HG03196 (cell line): Measurements from ENCODE around the gene BST1.
A peak's percentile ranks its signal among the peaks of the same experiment; 100 is the strongest.

Experiments
- ATAC-seq: cut with Tn5 transposase; IDR thresholded peaks from one replicate; pipeline ENCODE4 v1.9.1; 2021; ENCODE audit not compliant: unreplicated experiment

The BST1 gene

GRCh38 chr4:15676039-15676438, 26.8 kb upstream of the BST1 start:
- no peak for ATAC-seq

- ATAC-seq: no peak
Measured at GRCh38 chr4:15676899-15677298, 26.0 kb upstream of the BST1 start.

GRCh38 chr4:15677507-15677988, 25.3 kb upstream of the BST1 start:
- ATAC-seq: no peak

- ATAC-seq: no peak
Measured at GRCh38 chr4:15681067-15681371, 21.8 kb upstream of the BST1 start.

DNA sequence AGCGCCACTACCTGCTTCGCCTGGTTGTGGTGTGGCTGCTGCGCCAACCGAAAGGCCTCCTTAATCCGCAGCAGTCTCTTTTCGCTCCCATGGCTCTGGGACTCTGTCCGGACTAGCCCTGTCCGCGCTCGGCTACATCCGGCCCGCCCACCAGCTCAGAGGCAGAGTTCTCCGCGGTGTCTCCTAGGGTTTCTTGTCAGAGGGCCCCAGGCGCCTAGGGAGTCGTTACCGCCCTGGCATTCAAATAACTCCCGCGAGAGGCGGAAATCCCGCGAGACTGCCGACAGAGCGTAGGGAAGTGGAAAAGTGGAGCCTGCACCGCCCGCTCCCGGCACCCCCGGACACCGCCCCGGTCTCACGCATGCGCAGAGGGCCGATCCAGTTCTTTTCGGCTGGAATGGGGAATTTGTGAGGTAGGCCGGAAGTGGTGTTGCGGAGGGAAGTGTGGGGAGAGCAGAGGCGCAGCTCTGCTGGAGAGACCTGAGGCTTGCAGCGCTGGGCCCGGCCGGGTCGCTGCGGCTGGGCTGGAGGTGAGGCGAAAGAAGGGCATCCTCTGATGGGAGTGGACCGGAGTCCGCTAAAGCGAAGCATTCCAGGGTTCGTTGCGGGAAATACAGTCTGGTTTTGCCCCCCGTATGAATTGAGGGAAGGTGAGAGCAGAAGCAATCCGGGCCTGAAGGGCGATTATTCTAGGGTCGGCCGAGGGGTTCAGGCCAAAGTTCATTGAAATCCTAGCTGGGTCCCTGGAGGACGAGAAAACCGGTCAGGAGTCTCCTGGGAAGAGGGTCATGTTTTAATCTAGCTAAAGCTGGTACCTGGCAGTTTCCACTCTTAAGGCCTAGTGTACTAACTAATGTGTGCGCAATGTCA, 21.3 kb upstream of the BST1 start, which contains the start of gene FAM200B:
Gene FAM200B, plus strand, starts transcription at position 456 of the 870 bp plus-strand sequence. CDS start 5,151 bp downstream, outside the sequence.
- ATAC-seq: peak; percentile 94

GRCh38 chr4:15682242-15683142, 20.4 kb upstream of the BST1 start:
- peak; percentile 8 for ATAC-seq

- no peak for ATAC-seq
Measured at GRCh38 chr4:15683143-15683495, 19.7 kb upstream of the BST1 start.

GRCh38 chr4:15684498-15684897, 18.4 kb upstream of the BST1 start:
- no peak for ATAC-seq

DNA sequence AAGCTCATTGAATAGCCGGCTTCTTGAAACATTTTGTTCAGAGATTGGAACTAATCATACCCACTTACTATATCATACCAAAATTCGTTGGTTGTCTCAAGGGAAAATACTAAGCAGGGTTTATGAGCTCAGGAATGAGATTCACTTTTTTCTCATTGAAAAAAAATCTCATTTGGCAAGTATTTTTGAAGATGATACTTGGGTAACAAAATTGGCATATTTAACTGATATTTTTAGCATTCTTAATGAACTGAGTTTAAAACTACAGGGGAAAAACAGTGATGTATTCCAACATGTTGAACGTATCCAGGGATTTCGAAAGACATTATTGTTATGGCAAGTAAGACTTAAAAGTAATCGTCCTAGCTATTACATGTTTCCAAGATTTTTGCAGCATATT, 14.8 kb upstream of the BST1 start:
- no peak for ATAC-seq

DNA sequence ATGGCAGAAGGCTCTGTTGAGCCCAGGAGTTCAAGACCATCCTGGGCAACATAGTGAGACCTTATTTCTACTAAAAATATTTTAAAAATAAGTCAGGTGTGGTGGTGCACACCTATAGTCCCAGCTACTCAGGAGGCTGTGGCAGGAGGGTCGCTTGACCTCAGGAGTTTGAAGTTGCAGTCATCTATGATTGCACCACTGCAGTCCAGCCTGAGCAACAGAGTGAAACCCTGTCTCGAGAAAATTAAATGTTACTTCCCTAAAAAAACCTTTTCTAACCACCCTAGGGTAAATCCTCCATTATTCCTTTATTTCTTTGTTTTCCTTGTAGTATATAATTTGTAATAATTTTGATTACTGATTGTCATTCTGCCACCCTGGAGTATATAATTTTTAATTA, 13.3 kb upstream of the BST1 start:
- ATAC-seq: no peak

DNA sequence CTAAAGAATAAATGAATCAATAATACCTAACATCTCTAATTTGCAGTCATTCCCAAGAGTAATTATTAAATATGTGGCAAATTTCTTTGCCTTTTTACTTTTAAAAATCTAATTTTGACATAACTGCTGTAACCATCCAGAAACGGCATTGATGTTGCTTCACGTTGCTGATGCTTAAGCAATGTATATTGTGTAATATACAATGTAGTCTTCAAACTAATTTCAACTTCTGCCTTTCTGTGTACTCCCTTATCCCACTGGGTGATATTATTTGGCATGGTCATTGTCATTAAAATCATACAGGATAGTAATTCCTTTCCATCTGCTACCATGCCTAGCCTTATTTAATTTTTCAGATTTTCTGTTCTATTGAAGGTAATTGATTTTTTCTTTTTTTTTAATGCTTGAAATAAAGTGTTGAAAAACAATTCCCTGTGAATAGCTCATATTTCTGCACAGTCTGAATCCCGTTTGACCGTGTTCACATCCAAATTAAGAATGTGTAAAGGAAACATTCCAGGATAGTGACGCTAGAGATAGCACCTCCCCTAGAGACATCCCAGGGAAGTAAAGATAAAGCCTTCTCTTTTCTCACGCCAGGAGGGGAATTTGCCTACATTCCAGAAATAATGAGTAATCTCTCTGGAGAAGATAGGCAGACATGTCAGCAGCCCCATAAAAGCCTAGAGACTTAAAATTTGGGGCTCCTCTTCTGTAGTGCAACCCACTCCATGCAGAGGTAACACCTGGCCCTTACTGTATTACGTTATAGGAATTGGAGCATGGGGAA, 12.7 kb upstream of the BST1 start:
- ATAC-seq: no peak

- ATAC-seq: no peak
Measured at GRCh38 chr4:15691346-15692135, 11.3 kb upstream of the BST1 start.

DNA sequence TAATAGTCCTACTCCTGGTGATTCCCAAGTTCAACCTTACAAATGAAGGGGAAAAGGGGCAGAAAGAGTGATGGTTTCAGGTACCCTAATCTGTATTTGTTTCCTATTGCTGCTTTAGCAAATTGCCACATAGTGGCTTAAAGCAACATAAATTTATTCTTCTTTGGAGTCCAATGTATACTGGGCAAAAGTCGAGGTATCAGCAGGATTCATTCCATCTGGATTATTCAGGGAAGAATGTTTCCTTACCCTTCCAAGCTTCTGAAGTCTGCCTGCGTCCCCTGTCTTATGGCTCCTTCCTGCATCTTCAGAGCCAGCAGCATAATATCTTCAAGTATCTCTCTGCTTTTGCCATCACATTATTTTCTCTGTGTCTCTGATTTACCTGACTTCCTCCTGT, 10.3 kb upstream of the BST1 start:
- ATAC-seq: no peak

GRCh38 chr4:15694431-15694830, 8.4 kb upstream of the BST1 start:
- no peak for ATAC-seq

GRCh38 chr4:15695240-15695699, 7.6 kb upstream of the BST1 start:
- no peak for ATAC-seq

DNA sequence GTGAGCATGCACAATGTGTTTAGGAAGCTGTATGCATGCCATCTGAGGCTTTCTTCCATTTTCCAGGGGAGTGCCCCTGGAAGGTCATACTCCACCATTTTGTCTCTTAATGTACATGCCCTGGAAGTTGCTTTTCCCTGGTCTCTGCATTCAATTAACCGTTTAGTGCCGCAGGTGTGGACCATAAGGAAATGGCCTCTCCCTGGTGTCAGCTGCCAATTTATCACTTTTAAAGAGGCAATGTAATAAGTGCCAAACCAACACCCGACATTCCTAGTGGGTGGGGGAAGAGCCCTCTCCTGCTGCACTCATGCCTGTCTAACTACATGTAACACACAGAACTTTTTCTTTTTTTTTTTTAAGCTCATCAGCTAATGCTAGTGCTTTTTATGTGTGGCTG, 7.1 kb upstream of the BST1 start:
- no peak for ATAC-seq

GRCh38 chr4:15696866-15697265, 6.0 kb upstream of the BST1 start:
- no peak for ATAC-seq

- no peak for ATAC-seq
Measured at GRCh38 chr4:15703439-15703838, 574 bp downstream of the BST1 start.

DNA sequence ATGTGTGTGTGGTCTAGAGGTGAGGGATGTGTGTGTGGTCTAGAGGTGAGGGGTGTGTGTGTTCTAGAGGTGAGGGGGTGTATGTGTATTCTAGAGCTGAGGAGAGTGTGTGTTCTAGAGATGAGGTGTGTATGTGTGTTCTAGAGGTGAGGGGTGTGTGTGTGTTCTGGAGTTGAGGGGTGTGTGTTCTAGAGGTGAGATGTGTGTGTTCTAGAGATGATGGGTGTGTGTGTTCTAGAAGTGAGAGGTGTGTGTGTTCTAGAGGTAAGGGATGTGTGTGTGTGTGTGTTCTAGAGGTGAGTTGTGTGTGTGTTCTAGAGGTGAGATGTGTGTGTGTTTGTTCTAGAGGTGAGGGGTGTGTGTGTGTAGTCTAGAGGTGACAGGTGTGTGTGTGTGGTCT, 1.3 kb downstream of the BST1 start:
- no peak for ATAC-seq

DNA sequence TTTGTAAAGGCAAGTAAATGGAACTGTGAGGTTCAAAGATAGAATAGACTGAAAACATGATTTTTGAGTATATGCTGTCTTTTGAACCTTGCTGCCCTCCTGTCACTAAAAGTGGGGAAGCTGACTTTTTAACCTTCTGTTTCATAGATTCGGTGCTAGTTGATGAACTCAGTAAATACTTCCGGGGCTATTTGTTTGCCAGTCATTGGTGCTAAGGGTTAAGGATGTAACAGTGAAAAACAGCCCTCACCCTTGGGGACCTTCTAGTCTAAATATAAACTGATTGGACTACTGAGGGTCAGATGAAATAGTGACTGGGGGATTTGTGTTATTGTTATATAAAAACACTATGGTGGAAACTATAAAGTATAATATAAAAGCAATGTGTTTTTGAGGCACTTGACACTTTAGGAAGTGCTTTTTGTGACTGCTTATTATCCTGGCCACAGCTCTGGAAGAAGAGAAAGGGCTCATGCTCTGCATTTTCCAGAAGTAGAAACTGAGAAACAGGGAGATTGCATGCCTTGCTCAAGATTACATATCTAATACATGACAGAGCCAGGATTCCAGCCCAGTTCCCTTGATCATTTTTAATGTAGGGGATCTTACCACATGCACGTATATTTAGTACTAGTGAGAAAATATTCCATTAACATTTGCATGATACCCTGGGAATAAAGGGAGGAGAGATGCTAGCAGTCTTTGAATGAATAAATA, 3.9 kb downstream of the BST1 start:
- ATAC-seq: no peak
